H9 (cell line): ENCODE results near the gene DSC1. TPM values are rescaled to one million over a fixed set of nuclear protein-coding genes. Genes with fewer than 3 reads are reported as not detected.

Experiments used
- DNase-seq: peaks from one replicate; pipeline ENCODE4 v3.0.0-alpha.2; 2017
- H2AFZ ChIP-seq: one replicate; pipeline ENCODE4 v1.6.1; 2013; ENCODE audit warnings: mild to moderate bottlenecking, low read length, control low read depth, moderate library complexity
- H2AK5ac ChIP-seq: 2 replicates; pipeline ENCODE4 v1.6.1; 2013; ENCODE audit warnings: low read length, control low read depth, mixed read lengths; ENCODE audit not compliant: insufficient read length
- H2BK120ac ChIP-seq: one replicate; pipeline ENCODE4 v1.6.1; 2013; ENCODE audit warnings: low read depth, mild to moderate bottlenecking, low read length, control low read depth, inconsistent platforms; ENCODE audit not compliant: poor library complexity, severe bottlenecking
- H2BK12ac ChIP-seq: 2 replicates; pipeline ENCODE4 v1.6.1; 2013; ENCODE audit warnings: low read length, control low read depth, mixed read lengths, low read depth; ENCODE audit not compliant: insufficient read length
- H2BK15ac ChIP-seq: 2 replicates; pipeline ENCODE4 v1.6.1; 2013; ENCODE audit warnings: low read depth, low read length, control low read depth
- H2BK20ac ChIP-seq: one replicate; pipeline ENCODE4 v1.6.1; 2013; ENCODE audit warnings: low read depth, mild to moderate bottlenecking, low read length, control low read depth, inconsistent platforms; ENCODE audit not compliant: poor library complexity, severe bottlenecking
- H2BK5ac ChIP-seq: 2 replicates; pipeline ENCODE4 v1.6.1; 2013; ENCODE audit warnings: low read length, control low read depth, mixed read lengths; ENCODE audit not compliant: insufficient read length
- H3K14ac ChIP-seq: 2 replicates; pipeline ENCODE4 v1.6.1; 2013; ENCODE audit warnings: low read length, control low read depth; ENCODE audit not compliant: insufficient read depth
- H3K18ac ChIP-seq: 2 replicates; pipeline ENCODE4 v1.6.1; 2013; ENCODE audit warnings: low read depth, mild to moderate bottlenecking, mixed read lengths, low read length, control low read depth; ENCODE audit not compliant: insufficient read length
- H3K23ac ChIP-seq: 2 replicates; pipeline ENCODE4 v1.6.1; 2013; ENCODE audit warnings: low read length, control low read depth, mixed read lengths, low read depth; ENCODE audit not compliant: insufficient read length
- H3K23me2 ChIP-seq: 2 replicates; pipeline ENCODE4 v1.6.1; 2013; ENCODE audit warnings: low read depth, mild to moderate bottlenecking, mixed read lengths, low read length, control low read depth; ENCODE audit not compliant: insufficient read length, poor library complexity, severe bottlenecking
- H3K27ac ChIP-seq: 2 replicates; pipeline ENCODE4 v1.5.1; 2013; ENCODE audit warnings: low read length, control low read depth, mixed read lengths, low read depth; ENCODE audit not compliant: insufficient read length
- H3K27me3 ChIP-seq: 2 replicates; pipeline ENCODE4 v1.6.1; 2013; ENCODE audit warnings: low read length, control low read depth, inconsistent platforms; ENCODE audit not compliant: insufficient read depth
- H3K4ac ChIP-seq: 2 replicates; pipeline ENCODE4 v1.6.1; 2013; ENCODE audit warnings: low read depth, mild to moderate bottlenecking, control low read depth, inconsistent platforms, low read length, moderate library complexity
- H3K4me1 ChIP-seq: 2 replicates; pipeline ENCODE4 v1.6.1; 2013; ENCODE audit warnings: low read length, control low read depth, inconsistent platforms; ENCODE audit not compliant: insufficient read depth
- H3K4me2 ChIP-seq: 2 replicates; pipeline ENCODE4 v1.6.1; 2013; ENCODE audit warnings: low read length, control low read depth, mixed read lengths; ENCODE audit not compliant: insufficient read length, insufficient read depth
- H3K56ac ChIP-seq: 2 replicates; pipeline ENCODE4 v1.6.1; 2013; ENCODE audit warnings: low read depth, mild to moderate bottlenecking, mixed read lengths, low read length, control low read depth; ENCODE audit not compliant: insufficient read length
- H3K79me1 ChIP-seq: 2 replicates; pipeline ENCODE4 v1.6.1; 2013; ENCODE audit warnings: low read depth, mild to moderate bottlenecking, moderate library complexity, low read length, control low read depth, inconsistent platforms; ENCODE audit not compliant: insufficient read depth, poor library complexity, severe bottlenecking
- H3K79me2 ChIP-seq: 2 replicates; pipeline ENCODE4 v1.6.1; 2013; ENCODE audit warnings: low read length, control low read depth, inconsistent platforms; ENCODE audit not compliant: insufficient read depth
- H3K9ac ChIP-seq: 2 replicates; pipeline ENCODE4 v1.6.1; 2013; ENCODE audit warnings: low read length, control low read depth, mixed read lengths; ENCODE audit not compliant: insufficient read length; ENCODE audit errors: extremely low read depth
- H3K9me3 ChIP-seq: one replicate; pipeline ENCODE4 v1.6.1; 2013; ENCODE audit warnings: low read depth, low read length, inconsistent platforms; ENCODE audit not compliant: control insufficient read depth
- H3T11ph ChIP-seq: one replicate; pipeline ENCODE4 v1.6.1; 2013; ENCODE audit warnings: mild to moderate bottlenecking, low read length, control low read depth, inconsistent platforms
- H4K20me1 ChIP-seq: one replicate; pipeline ENCODE4 v1.6.1; 2013; ENCODE audit not compliant: control insufficient read depth, insufficient read length, insufficient read depth
- H4K5ac ChIP-seq: 2 replicates; pipeline ENCODE4 v1.6.1; 2013; ENCODE audit warnings: low read depth, mild to moderate bottlenecking, mixed read lengths, low read length, control low read depth; ENCODE audit not compliant: insufficient read length
- H4K8ac ChIP-seq: replicated peaks from 2 replicates; pipeline ENCODE4 v1.6.1; 2013; ENCODE audit warnings: low read length, control low read depth, mixed read lengths, low read depth; ENCODE audit not compliant: insufficient read length
- H4K91ac ChIP-seq: 2 replicates; pipeline ENCODE4 v1.6.1; 2013; ENCODE audit warnings: low read depth, mild to moderate bottlenecking, moderate library complexity, mixed read lengths, low read length, control low read depth; ENCODE audit not compliant: insufficient read length
- H3K27ac Mint-ChIP-seq, 3 experiments: 2 replicates in 2 of 3; 3 replicates in 1 of 3; pipeline ENCODE4 v1.8.0; 2020 to 2021; ENCODE audit warnings: mixed read lengths in 3 of 3, mild to moderate bottlenecking in 1 of 3, moderate library complexity in 1 of 3
- H3K27me3 Mint-ChIP-seq: 2 replicates; pipeline ENCODE4 v1.8.0; 2021; ENCODE audit warnings: low read depth, mild to moderate bottlenecking, moderate library complexity, mixed read lengths
- H3K36me3 Mint-ChIP-seq, 3 experiments: 2 replicates in 2 of 3; 3 replicates in 1 of 3; pipeline ENCODE4 v1.8.0; 2020 to 2021; ENCODE audit warnings: low read depth in 3 of 3, mixed read lengths in 3 of 3; ENCODE audit not compliant: insufficient read depth in 1 of 3
- H3K4me1 Mint-ChIP-seq, 2 experiments: 2 replicates each; pipeline ENCODE4 v1.8.0; 2020; ENCODE audit warnings: mixed read lengths in 2 of 2
- H3K4me3 Mint-ChIP-seq, 2 experiments: 2 replicates in 1 of 2; 3 replicates in 1 of 2; pipeline ENCODE4 v1.8.0; 2020 to 2021; ENCODE audit warnings: mild to moderate bottlenecking in 2 of 2, mixed read lengths in 2 of 2, moderate library complexity in 1 of 2
- H3K9me3 Mint-ChIP-seq, 2 experiments: 2 replicates in 1 of 2; 3 replicates in 1 of 2; pipeline ENCODE4 v1.8.0; 2020; ENCODE audit warnings: mild to moderate bottlenecking in 2 of 2, mixed read lengths in 2 of 2, moderate library complexity in 1 of 2
- CTCF ChIP-seq: fragments of 200-600 bp; sonication (generic); conservative IDR thresholded peaks from 3 replicates; pipeline ENCODE4 v1.8.0; 2021; ENCODE audit warnings: antibody characterized with exemption, mild to moderate bottlenecking
- WGBS: extraction: QIAGEN DNeasy Blood & Tissue Kit; methylation state at CpG from one replicate; pipeline ENCODE4 v1.1.7; 2013; ENCODE audit warnings: missing lambda C conversion rate, low lambda C conversion rate, mixed read lengths; ENCODE audit not compliant: insufficient read length; ENCODE audit errors: extremely low coverage; 5-methylcytosine and 5-hydroxymethylcytosine counted together
- total RNA-seq: library from RNA; stranded (reverse); gene quantifications from 2 replicates; pipeline ENCODE4 v1.2.1, GENCODE V29; 2021

Gene DSC1
- total RNA-seq, 1 experiment from 2014 or later: not detected

DNA sequence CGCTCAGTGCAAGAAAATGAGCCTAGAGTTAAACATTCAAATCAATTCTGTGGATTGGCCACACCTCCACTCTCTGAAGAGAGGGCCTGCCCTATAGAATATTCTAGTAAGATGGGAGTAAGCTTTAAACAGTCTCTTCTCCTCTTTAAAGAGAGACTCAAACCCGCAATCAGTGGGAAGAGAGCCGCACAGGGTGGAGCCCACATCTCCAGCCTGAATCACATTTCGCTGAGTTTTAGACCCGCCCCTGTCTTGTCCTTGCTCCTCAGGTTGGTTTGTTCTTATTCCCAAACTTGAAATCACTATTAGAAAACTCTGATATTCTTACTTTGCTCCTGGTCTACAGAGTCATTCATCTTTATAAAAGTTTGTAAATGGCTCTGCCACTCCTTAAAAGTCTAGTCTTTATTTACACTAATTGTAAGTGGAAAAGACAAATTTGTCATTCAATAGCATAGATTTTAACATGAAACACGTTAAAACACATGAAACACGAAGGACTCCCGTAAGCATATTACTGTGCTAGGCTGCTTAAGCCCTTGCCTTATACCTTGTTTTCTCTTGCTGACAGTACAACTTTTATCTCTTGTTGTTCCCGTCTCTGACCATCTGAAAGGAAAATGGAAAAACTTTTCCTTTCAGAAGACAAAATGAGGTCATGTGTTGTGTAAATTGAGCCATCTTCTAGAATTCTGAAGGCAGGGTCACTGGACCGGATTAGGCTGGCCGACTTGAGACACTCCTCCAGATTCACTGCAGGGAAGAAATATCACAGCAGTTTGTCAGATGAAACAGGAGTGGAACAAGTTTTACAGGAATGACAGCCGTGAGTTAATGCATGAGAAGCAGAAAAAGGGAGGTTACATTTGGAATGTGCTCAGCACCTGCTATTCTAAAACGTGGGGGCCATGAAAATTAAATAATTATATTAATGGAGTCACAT lies 5.6 kb downstream of the DSC1 start:
- no peaks in the 10 kb centered on the region for H3K23me2 ChIP-seq
- no peak for TF ChIP-seq CTCF

More for the DNA sequence above, 5.6 kb downstream of the DSC1 start:
- Histone ChIP-seq H2BK15ac (no peak overlapping the region), H3K56ac (no peak overlapping the region), H4K5ac (no peak overlapping the region), H2AFZ (peak overlapping the region; percentile 57), H2BK120ac (no peak overlapping the region), H3K79me2 (no peaks in the 10 kb centered on the region), H3K23ac (no peak overlapping the region), H4K8ac (no peak overlapping the region), H3K27me3 (no peaks in the 10 kb centered on the region), H4K91ac (no peak overlapping the region), H3K27ac (no peak overlapping the region), H3K9me3 (no peaks in the 10 kb centered on the region), H3K18ac (no peak overlapping the region), H2BK12ac (no peak overlapping the region), H2BK20ac (no peak overlapping the region), H3K79me1 (no peaks in the 10 kb centered on the region), H3K4me2 (no peak overlapping the region), H3T11ph (no peak overlapping the region), H3K9ac (no peak overlapping the region), H3K4me1 (no peaks in the 10 kb centered on the region), H3K4ac (no peak overlapping the region), H4K20me1 (no peaks in the 10 kb centered on the region), H2BK5ac (no peak overlapping the region), H3K14ac (no peak overlapping the region), H2AK5ac (no peak overlapping the region)
- Mint-ChIP-seq H3K27ac (0 out of 7 replicates have a peak overlapping the region, but pooled peaks of 1 of the 3 experiments have one; percentile 18), H3K4me3 (no peak overlapping the region), H3K27me3 (no peaks in the 10 kb centered on the region), H3K4me1 (peaks cover 12% of the 10 kb centered on the region in 2 experiments), H3K36me3 (no peaks in the 10 kb centered on the region), H3K9me3 (no peaks in the 10 kb centered on the region)
- DNase-seq: no peak
- WGBS: no CpG with 5 or more reads among the region's 13 CpGs
